Activated T-cell treated with anti-CD3 and anti-CD28 coated beads for 24 hours (primary cell): ENCODE results near the gene PTGIR.

ENCODE experiments used
- DNase-seq: peaks from one replicate; pipeline ENCODE4 v3.0.0-alpha.2; 2020; ENCODE audit warnings: low read depth

PTGIR gene

DNA sequence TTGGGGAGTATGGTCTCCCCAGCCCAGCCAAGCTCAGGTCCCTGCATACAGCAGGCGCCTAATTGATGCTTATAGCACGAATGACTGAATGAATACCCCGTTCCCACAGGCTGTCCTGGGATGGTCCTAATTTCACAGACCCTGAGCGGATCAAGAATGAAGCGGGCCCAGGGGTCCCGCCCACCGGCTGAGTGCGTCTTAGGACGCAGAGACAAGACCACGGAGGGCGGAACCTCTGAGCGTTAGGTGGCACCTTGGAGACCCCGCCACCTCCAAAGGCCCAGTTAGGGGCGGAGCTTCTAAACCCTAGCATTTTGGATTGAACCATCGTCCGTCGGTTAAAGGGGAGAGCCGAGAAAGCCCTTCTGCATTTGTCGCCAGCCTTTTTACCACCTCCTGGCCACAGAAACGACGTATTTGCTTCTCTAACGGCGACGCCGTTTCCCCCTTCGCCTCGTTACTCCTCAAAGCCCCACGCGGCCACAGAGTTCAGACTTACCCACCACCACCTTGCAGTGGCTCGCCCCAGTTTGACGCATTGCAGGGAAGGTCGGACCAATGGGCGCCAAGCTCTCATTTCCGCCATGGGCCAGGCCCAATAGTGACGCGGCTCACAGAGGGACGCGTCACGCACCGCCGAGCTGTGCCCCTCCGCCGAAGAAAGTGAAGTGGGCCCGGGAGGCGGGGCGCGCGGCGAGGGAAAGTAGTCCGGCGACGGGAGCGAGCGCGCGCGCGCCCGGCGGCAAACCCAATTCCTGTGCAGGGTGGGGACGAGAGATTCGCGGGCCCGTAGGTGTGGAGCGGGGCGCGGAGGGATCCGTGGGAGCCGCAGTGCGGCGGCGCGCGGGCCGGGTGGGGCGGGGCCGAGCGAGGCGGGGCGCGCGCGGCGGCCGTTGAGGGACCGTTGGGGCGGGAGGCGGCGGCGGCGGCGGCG is 24.2 kb downstream of the PTGIR start:
- peak; percentile 96 for DNase-seq

DNA sequence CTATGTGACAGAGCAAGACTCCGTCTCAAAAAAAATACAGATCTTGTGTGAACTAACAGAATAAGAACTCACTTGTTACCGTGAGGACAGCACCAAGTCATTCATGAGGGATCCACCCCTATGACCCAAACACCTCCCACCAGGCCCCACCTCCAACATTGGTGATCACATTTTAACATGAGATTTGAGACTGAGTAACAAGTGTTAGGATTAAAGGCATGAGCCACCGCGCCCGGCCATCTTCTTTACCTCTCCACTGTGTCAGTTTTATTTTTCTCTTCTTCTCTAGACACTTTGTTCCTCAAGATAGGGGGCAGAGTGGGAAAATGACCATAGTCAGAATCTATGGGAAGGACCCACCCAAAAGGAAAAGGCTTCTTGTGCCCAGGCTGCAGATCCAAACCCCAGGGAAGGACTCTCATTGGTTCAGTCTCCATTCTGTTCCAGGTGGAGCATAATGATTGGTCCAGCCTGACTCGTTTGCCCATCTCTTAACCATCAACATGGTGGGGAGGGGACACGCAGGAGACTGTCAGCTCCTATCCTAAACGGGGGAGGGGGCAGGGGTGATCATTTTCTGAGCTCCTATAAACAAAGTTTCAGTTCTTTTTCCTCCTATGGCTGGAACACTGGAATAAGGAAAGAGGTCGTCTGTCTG is 25.0 kb downstream of the PTGIR start:
- no peak for DNase-seq

DNA sequence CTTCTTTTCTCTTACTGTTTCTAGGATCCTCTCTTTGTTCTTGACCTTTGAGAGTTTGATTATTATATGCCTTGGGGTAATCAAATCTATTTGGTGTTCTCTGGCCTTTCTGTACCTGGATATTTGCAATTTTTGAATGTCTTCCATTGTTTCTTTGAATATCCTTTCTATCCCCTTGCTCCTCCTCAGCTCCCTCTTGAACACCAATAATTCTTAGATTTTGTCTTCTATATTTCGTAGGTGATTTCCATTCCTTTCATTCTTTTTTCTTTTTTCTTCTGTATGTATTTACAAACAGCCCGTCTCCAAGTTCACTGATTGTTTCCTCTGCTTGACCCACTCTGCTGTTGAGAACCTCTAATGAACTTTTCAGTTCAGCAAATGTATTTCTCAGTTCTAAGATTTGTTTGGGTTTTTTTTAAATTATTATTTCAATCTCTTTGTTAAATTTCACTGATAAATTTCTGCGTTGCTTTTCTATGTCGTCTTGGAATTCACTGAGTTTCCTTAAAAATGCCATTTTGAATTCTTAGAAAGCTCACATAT is 26.4 kb downstream of the PTGIR start:
- DNase-seq = no peak

DNA sequence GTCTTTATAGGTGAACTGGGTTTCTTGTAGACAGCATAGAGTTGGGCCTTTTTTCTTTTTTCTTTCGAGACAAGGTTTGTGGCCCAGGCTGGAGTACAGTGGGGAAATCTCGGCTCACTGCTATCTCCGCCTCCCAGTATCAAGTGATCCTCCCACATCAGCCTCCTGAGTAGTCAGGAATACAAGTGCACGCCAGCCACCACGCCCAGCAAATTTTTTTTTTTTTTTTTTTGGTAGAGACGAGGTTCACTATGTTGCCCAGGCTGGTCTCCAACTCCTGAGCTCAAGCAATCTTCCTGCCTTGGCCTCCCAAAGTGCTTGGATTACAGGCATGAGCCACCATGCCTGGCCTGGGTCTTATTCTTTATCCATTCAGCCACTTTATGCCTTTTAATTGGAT is 28.9 kb downstream of the PTGIR start:
- DNase-seq = no peak

DNA sequence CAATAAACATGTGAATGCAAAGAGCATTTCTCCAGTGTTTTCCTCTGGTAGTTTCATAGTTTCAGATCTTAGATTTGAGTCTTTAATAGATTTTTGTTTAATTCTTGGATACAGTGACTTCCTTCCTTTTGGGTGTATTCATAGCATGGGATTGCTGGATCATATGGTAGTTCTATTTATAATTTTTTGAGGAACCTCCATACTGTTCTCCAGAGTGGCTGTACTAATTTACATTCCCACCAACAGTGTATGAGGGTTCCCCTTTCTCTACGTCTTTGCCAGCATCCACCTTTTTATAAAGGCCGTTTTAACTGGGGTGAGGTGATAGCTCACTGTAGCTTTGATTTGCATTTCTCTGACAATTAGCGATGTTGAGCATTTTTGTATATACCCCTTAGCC is 33.0 kb downstream of the PTGIR start:
- no peak for DNase-seq

DNA sequence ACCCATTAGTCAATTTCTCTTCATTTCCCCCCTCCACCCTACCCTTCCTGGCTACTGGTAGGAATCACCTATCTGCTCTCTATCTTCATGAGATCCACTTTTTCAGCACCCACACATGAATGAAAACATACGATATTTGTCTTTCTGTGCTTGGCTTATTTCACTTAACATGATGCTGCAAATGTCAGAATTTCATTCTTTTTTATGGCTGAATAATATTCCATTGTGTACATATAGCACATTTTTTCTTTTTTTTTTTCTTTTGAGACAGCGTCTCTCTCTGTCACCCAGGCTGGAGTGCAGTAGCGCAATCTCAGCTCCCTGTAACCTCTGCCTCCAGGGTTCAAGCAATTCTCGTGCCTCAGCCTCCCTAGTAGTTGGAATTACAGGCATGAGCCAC is 33.6 kb downstream of the PTGIR start:
- no peak for DNase-seq

DNA sequence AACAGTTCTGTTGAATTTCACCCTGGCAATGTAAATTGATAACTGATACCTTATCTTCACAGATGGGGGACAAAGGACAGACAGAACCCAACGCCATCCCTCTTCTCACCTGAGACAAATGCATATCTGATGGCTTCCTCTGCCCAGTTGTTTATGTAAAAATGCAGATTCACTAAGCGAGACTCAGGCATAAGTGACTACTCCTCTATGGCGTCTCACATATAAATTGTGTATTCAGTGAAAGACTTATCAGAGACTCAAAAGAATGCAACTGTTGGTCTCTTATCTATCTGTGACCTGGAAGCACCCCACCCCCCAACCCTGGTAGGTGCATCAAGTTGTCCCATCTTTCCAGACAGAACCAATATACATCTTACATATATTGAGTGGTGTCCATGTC is 37.0 kb downstream of the PTGIR start:
- no peak for DNase-seq

DNA sequence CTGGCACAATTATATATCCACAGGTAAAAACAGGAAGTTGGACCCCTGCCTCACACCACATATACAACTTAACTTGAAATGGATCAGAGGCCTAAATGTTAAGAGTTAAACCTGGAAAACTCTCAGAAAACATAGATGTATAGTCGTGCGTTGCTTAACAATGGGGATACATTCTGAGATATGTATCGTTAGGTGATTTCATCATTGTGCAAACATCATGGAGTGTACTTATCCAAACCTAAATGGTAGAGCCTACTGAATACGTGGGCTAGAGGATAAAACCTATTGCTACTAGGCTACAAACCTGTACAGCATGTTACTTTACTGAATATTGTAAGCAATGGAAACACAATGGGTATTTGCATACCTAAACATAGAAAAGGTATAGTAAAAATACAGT is 38.6 kb downstream of the PTGIR start:
- no peak for DNase-seq

DNA sequence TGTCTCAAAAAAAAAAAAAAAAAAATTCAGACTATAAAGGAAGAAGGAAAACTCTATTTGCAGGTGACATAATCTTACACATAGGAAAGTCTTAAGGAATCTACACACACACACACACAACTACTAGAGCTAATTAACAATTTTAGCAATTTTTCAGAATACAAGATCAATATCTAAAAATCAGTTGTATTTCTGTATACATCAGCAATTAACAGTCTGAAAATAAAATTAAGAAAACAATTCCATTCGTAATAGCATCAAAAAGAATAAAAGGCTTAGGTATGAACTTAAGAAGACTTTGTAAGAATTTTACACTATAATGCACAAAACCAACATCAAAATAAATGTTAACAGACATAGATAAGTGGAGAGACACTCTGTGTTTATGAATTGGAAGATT is 39.4 kb downstream of the PTGIR start:
- no peak for DNase-seq

DNA sequence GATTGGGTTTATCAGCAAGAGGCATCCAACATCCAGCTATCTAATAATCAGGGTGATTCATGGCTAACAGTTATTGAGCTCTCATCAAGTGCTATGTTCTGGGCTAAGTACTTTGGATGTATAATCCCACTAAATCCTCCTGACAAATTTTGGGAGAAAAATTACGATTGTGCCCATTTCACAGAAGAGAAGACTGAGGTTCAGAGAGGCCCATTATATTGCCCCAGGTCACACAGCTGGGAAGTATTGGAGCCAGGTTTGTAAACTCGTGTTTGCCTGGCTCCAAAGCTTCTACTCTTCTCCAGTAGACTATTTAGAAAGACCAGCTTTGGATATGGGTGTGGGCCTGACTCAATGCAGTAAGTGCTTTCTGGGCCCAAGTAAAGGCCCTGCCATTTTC is 44.6 kb downstream of the PTGIR start:
- DNase-seq = no peak

DNA sequence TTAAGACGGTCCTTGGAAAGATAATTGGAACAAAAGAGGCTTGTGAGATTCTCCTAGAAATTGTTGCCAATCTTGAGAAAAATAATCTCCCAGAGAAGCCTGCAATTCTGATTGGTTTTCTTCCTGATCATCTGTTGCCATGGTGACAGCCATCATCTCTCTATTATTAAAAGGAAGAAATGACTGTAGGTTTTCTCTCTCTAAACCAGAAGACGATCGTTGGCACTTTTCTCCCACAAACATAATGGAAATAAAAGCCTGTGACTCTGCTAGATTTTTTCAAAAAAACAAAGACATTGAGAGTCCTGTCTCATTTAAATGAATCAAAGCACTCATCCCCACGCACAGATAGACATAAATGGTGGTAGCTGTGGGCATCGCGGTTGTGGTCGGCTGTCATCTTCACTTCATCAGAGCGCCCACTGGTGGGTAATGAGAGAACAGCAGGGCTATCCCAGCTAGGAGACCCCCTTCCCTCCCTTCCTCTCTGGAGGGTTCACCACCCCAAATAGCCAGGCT is 45.5 kb downstream of the PTGIR start:
- no peak for DNase-seq

DNA sequence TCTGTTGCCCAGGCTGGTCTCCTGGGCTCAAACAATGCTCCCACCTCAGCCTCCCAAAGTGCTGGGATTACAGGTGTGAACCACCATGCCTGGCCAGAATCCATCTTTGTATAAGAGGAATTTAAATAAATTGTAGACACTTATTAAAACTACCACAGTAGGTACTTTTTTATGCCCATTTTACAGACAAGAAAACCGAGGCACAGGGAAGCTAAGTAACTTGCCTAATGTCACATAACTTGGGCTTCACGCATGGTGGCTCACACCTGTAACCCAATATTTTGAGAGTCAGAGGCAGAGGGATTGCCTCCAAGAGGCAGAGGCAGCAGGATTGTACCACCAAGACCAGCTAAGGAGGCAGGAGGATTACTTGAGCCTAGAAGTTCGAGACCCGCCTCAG is 46.4 kb downstream of the PTGIR start:
- no peak for DNase-seq

DNA sequence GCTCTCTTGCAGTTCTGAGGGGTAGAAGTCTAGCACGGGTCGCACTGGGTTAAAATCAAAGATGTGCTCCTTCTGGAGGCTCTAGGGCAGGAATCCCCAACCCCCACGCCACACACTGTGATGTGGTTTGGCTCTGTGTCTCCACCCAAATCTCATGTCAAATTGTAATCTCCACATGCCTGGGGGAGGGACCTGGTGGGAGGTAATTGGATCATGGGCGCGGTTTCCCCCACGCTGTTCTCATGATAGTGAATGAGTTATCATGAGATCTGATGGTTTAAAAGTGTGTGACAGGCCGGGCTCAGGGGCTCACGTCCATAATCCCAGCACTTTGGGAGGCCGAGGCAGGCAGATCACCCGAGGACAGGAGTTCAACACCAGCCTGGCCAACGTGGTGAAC is 50.4 kb downstream of the PTGIR start:
- DNase-seq = peak; percentile 36

DNA sequence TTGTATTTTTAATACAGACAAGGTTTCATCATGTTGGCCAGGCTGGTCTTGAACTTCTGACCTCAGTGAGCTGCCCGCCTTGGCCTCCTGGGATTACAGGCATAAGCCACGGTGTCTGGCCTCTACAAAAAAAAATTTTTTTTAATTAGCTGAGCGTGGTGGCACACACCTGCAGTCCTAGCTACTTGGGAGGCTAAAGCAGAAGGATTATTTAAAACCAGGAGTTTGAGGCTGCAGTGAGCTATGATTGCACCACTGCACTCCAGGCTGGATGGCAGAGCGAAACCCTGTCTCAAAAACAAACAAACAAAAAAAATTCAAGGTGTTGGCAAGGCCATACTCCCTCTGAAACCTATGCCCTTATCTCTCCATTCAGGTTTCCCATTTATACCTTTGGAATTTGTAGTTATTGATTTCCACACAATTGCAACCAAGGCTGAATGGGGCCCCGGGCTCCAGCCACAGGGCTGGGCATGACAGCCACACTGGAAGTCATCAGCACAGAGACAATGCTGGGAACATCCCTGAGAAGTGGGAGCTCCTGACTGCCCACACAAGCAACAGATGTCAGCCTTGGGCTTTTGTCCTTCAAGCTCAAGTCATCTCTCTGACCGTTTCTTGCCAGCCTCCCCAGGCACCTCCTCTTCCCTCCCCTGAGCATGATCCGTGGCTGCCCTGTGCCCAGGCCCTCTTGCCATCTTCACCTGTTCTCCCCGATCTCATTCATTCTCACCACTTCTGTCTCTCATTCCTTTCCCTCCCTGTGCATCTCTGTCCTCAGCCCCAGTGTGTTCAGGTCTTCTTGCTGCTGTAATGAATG is 51.0 kb downstream of the PTGIR start:
- no peak for DNase-seq

DNA sequence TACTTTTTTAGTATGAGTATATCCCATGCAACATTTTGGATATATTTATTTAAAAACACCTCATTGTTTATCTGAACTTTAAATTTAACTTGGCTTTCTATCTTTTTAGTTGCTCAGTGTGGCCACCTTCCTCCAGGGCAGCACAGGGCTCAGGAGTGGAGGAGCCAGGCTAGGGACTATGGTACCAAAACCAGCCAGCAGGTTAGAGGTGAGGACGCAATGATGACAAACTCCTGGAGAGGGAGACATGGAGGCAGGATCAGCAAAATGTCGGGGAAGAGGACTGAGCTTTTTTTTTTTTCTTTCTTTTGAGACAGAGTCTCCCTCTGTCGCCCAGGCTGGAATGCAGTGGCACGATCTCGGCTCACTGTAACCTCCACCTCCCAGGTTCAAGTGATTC is 53.4 kb downstream of the PTGIR start:
- DNase-seq = no peak
